Ishikawa (cell line): ENCODE data around the gene MSMB.

Source experiments
- EGR1 ChIP-seq: IDR thresholded peaks from 2 replicates; pipeline ENCODE4 v1.6.1; 2012
- TAF1 ChIP-seq: IDR thresholded peaks from 2 replicates; pipeline ENCODE4 v1.6.1; 2012; ENCODE audit warnings: low read depth, mild to moderate bottlenecking
- TF ChIP-seq, protein P1 (sequence below): IDR thresholded peaks from 2 replicates; pipeline ENCODE4 v1.6.1; 2012; ENCODE audit warnings: low read depth, mild to moderate bottlenecking
- TF ChIP-seq, protein P2 (sequence below): IDR thresholded peaks from 2 replicates; pipeline ENCODE4 v1.6.1; 2012

DNA sequence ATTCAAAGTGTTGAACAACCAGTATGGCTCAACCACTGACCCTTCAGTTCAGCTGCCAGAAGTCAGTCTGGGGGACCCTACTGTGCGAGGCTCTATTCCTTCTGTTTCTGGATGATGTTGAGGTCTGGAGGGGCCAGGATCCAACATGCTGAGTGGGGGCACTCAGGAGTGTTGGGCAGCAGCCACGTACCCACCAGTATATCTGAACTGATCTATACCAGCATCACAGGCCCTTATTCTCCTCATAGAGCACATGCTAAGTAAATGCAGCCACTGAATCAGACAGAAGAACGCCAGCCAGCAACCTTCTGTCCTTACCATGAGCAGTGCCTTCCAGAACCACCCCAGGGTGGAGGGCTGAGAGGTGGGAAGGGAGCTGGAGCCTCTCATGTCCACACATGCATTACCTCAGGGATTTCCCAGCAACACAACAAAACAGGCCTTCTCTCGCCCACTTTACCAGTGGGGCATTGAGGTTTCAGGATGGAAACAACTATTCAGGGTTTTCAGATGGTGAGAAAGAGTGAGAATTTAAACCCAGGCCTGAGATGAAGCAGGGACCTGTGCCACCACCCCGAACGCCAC lies 6.8 kb upstream of the MSMB start:
- TF ChIP-seq EGR1 = no peak
- TF ChIP-seq, protein P1, sequence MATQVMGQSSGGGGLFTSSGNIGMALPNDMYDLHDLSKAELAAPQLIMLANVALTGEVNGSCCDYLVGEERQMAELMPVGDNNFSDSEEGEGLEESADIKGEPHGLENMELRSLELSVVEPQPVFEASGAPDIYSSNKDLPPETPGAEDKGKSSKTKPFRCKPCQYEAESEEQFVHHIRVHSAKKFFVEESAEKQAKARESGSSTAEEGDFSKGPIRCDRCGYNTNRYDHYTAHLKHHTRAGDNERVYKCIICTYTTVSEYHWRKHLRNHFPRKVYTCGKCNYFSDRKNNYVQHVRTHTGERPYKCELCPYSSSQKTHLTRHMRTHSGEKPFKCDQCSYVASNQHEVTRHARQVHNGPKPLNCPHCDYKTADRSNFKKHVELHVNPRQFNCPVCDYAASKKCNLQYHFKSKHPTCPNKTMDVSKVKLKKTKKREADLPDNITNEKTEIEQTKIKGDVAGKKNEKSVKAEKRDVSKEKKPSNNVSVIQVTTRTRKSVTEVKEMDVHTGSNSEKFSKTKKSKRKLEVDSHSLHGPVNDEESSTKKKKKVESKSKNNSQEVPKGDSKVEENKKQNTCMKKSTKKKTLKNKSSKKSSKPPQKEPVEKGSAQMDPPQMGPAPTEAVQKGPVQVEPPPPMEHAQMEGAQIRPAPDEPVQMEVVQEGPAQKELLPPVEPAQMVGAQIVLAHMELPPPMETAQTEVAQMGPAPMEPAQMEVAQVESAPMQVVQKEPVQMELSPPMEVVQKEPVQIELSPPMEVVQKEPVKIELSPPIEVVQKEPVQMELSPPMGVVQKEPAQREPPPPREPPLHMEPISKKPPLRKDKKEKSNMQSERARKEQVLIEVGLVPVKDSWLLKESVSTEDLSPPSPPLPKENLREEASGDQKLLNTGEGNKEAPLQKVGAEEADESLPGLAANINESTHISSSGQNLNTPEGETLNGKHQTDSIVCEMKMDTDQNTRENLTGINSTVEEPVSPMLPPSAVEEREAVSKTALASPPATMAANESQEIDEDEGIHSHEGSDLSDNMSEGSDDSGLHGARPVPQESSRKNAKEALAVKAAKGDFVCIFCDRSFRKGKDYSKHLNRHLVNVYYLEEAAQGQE = no peak
- TF ChIP-seq, protein P2, sequence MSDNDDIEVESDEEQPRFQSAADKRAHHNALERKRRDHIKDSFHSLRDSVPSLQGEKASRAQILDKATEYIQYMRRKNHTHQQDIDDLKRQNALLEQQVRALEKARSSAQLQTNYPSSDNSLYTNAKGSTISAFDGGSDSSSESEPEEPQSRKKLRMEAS = no peak
- no peak for TF ChIP-seq TAF1
